Ovary (tissue), 3 donors: ENCODE measurements around the gene MAPK10.

Experiments
- EP300 ChIP-seq: sonication (generic); formaldehyde crosslinking; IDR thresholded peaks from one replicate; pipeline ENCODE4 v1.6.1; 2017; ENCODE audit warnings: antibody characterized with exemption
- POLR2A ChIP-seq: fragments of 450-650 bp; IDR thresholded peaks from one replicate; pipeline ENCODE4 v1.6.1; 2017; ENCODE audit warnings: antibody characterized with exemption, mild to moderate bottlenecking, moderate library complexity
- TF ChIP-seq, protein P1 (sequence below), 3 donors: fragments of 450-650 bp in 2 of 3; fragments of 200-600 bp in 1 of 3; IDR thresholded peaks; one replicate each; pipeline versions ENCODE4 v1.5.1 to v1.8.0; 2016 to 2022; ENCODE audit warnings: antibody characterized with exemption in 3 of 3, mild to moderate bottlenecking in 1 of 3
- donor health status: DM: no; HTN: no; CAD: no.

DNA sequence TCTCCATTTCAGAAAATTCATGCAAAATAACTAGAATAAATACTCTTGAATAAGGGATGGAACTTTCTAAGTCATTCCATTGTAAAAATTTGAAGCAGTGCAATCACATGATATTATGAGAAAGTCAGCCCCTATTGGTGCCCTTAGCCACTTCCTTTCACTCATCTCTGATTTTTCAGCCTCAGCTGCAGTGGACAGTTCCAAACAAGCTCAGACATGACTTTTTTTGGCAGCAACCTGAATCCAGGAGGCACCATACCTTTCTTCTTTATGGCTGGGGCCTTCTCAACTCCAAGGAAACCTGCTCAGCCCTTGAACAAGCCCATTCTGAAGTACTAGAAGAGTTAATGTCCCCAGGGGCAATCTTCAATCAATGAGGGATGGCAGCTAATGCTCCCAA lies 40.5 kb downstream of the MAPK10 start:
- TF ChIP-seq, protein P1, sequence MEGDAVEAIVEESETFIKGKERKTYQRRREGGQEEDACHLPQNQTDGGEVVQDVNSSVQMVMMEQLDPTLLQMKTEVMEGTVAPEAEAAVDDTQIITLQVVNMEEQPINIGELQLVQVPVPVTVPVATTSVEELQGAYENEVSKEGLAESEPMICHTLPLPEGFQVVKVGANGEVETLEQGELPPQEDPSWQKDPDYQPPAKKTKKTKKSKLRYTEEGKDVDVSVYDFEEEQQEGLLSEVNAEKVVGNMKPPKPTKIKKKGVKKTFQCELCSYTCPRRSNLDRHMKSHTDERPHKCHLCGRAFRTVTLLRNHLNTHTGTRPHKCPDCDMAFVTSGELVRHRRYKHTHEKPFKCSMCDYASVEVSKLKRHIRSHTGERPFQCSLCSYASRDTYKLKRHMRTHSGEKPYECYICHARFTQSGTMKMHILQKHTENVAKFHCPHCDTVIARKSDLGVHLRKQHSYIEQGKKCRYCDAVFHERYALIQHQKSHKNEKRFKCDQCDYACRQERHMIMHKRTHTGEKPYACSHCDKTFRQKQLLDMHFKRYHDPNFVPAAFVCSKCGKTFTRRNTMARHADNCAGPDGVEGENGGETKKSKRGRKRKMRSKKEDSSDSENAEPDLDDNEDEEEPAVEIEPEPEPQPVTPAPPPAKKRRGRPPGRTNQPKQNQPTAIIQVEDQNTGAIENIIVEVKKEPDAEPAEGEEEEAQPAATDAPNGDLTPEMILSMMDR (IDR thresholded peaks at IDR 0.05), result no peak
- no peak for TF ChIP-seq POLR2A
- no peak for TF ChIP-seq EP300
